ENCODE results near the gene PWWP2A. TPM values are rescaled to one million over a fixed set of nuclear protein-coding genes. Genes with fewer than 3 reads are reported as not detected.

The PWWP2A gene
- total and polyA plus RNA-seq, 2 of the 8 experiments (the other 6 are each of a cell fraction or from before 2014, with no cell fraction given) = 18.5 to 63.0 TPM

GRCh38 chr5:160075073-160075472 is 44.2 kb downstream of the PWWP2A start:
- Histone ChIP-seq H4K8ac (ENCODE audit: extremely low read depth, insufficient read depth, low read length) (no peak overlapping the region), H2AFZ (ENCODE audit: low read length) (no peak overlapping the region), H3K9me3 (ENCODE audit: insufficient read depth in 2 of 2, low read depth in 1 of 2, low read length in 1 of 2) (no peaks in the 10 kb centered on the region), H3K4me3 (ENCODE audit: extremely low read depth in 1 of 4, insufficient read depth in 2 of 4, low read depth in 3 of 4, low read length in 4 of 4) (no peak overlapping the region), H2BK5ac (ENCODE audit: low read depth, low read length) (no peak overlapping the region), H2AK5ac (ENCODE audit: low read depth, low read length) (no peak overlapping the region), H3K4me2 (ENCODE audit: insufficient read depth in 1 of 2, low read depth in 2 of 2, low read length in 2 of 2) (no peak overlapping the region), H2BK15ac (ENCODE audit: low read length) (no peak overlapping the region), H3K79me2 (ENCODE audit: control insufficient read depth in 1 of 2, insufficient read depth in 2 of 2, low read length in 2 of 2) (no peaks in the 10 kb centered on the region), H4K91ac (replicated peaks; ENCODE audit: insufficient read length, low read length) (no peak overlapping the region), H3K4me1 (replicated peaks in 1 of 4; ENCODE audit: control insufficient read depth in 3 of 4, insufficient read depth in 4 of 4, low read length in 3 of 4) (no peaks in the 10 kb centered on the region; a peak in 1 of 7 replicates), H3K9ac (replicated peaks in 1 of 4; ENCODE audit: extremely low read depth in 1 of 4, low read depth in 3 of 4, low read length in 3 of 4) (no peak overlapping the region), H3K18ac (ENCODE audit: extremely low read depth, low read length) (no peak overlapping the region), H2BK12ac (ENCODE audit: low read depth, low read length) (no peak overlapping the region), H3K4ac (replicated peaks; ENCODE audit: insufficient read length, low read depth, low read length) (no peak overlapping the region), H3K23ac (ENCODE audit: insufficient read length) (no peak overlapping the region), H3K79me1 (ENCODE audit: low read depth, low read length) (no peaks in the 10 kb centered on the region), H4K5ac (ENCODE audit: insufficient read length, low read depth, low read length) (no peak overlapping the region), H3K27me3 (replicated peaks in 1 of 4; ENCODE audit: control insufficient read depth in 3 of 4, extremely low read depth in 1 of 4, insufficient read depth in 3 of 4, low read length in 3 of 4) (no peaks in the 10 kb centered on the region), H3K14ac (ENCODE audit: insufficient read length) (no peak overlapping the region), H3K27ac (ENCODE audit: low read depth, low read length) (no peak overlapping the region), H3K36me3 (ENCODE audit: control insufficient read depth in 2 of 4, insufficient read depth in 4 of 4, low read length in 3 of 4) (peaks cover 0 to 18% (median 10%) of the 10 kb centered on the region in 4 experiments; a peak in 5 of 8 replicates), H2BK120ac (replicated peaks; ENCODE audit: low read depth, low read length) (no peak overlapping the region), H4K20me1 (replicated peaks in 1 of 2; ENCODE audit: control insufficient read depth in 1 of 2, insufficient read depth in 2 of 2, low read length in 2 of 2) (no peaks in the 10 kb centered on the region), H3K23me2 (ENCODE audit: low read depth, low read length) (no peaks in the 10 kb centered on the region), H3K56ac (replicated peaks; ENCODE audit: insufficient read length, low read depth, low read length) (no peak overlapping the region), H2BK20ac (ENCODE audit: low read length) (no peak overlapping the region)
- no peak for DNase-seq (ENCODE audit: low read depth in 1 of 2, low spot score in 2 of 2)
- ChIA-PET POLR2A (ENCODE audit: partially characterized antibody) (interaction anchor here (0.7 kb wide), 1 partner anchor 343 kb away, joined by 3 read pairs; no protein-coding TSS in a partner anchor), CTCF (ENCODE audit: partially characterized antibody) (no interaction called here)
- FAIRE-seq = no peak
- TF ChIP-seq RFX5 (IDR thresholded peaks at IDR 0.05; ENCODE audit: borderline replicate concordance, low read depth, low read length) (no peak), NRF1 (IDR thresholded peaks at IDR 0.05; ENCODE audit: low read depth, low read length) (no peak), POU5F1 (IDR thresholded peaks at IDR 0.05; ENCODE audit: low read depth, low read length) (no peak), MAFK (IDR thresholded peaks at IDR 0.05; ENCODE audit: low read depth, low read length) (no peak)
